Measurements from ENCODE around the gene AGPAT4.

Gene AGPAT4

GRCh38 chr6:161254126-161254463 lies 19.8 kb downstream of the AGPAT4 start:
- no peak for DNase-seq

- DNase-seq, result no peak
Observed at GRCh38 chr6:161251345-161251744, 22.5 kb downstream of the AGPAT4 start.

GRCh38 chr6:161249327-161249726 lies 24.5 kb downstream of the AGPAT4 start:
- DNase-seq, result no peak

GRCh38 chr6:161246725-161247124 lies 27.1 kb downstream of the AGPAT4 start:
- no peak for DNase-seq

GRCh38 chr6:161245363-161245762 lies 28.5 kb downstream of the AGPAT4 start:
- DNase-seq, result no peak

GRCh38 chr6:161244725-161245124 lies 29.1 kb downstream of the AGPAT4 start:
- DNase-seq, result no peak

GRCh38 chr6:161242779-161243693 lies 30.8 kb downstream of the AGPAT4 start:
- no peak for DNase-seq

GRCh38 chr6:161242113-161242512 lies 31.7 kb downstream of the AGPAT4 start:
- DNase-seq, result no peak

GRCh38 chr6:161239001-161239400 lies 34.9 kb downstream of the AGPAT4 start:
- no peak for DNase-seq

GRCh38 chr6:161238500-161238899 lies 35.4 kb downstream of the AGPAT4 start:
- no peak for DNase-seq

GRCh38 chr6:161238081-161238480 lies 35.8 kb downstream of the AGPAT4 start:
- no peak for DNase-seq

GRCh38 chr6:161237176-161237575 lies 36.7 kb downstream of the AGPAT4 start:
- DNase-seq, result no peak

- no peak for DNase-seq
Observed at GRCh38 chr6:161235776-161236633, 37.9 kb downstream of the AGPAT4 start.

- no peak for DNase-seq
Observed at GRCh38 chr6:161233986-161234661, 39.7 kb downstream of the AGPAT4 start.

GRCh38 chr6:161232467-161232866 lies 41.4 kb downstream of the AGPAT4 start:
- no peak for DNase-seq

- no peak for DNase-seq
Observed at GRCh38 chr6:161232010-161232409, 41.9 kb downstream of the AGPAT4 start.

- no peak for DNase-seq
Observed at GRCh38 chr6:161230339-161230738, 43.5 kb downstream of the AGPAT4 start.

GRCh38 chr6:161228921-161229591 lies 44.8 kb downstream of the AGPAT4 start:
- DNase-seq, result peak; percentile 30 to 34

- DNase-seq, result no peak
Observed at GRCh38 chr6:161228096-161228495, 45.8 kb downstream of the AGPAT4 start.

GRCh38 chr6:161227004-161227960 lies 46.6 kb downstream of the AGPAT4 start:
- DNase-seq, result no peak
